Thyroid gland (tissue), 4 donors: ENCODE results near the gene CENPX. TPM values are rescaled to one million over a fixed set of nuclear protein-coding genes. Genes with fewer than 3 reads are reported as not detected.

Source experiments
- DNase-seq, 2 donors: peaks; one replicate each; pipeline ENCODE4 v3.0.0-alpha.2; 2019
- H3K27ac ChIP-seq, 3 donors: fragments of 200-600 bp; sonication (generic); 1 replicate in 2 of 3; 2 replicates in 1 of 3; pipeline ENCODE4 v1.5.1; 2016 to 2019; ENCODE audit warnings: mild to moderate bottlenecking in 1 of 3, moderate library complexity in 1 of 3
- H3K27me3 ChIP-seq: fragments of 200-600 bp; sonication (generic); one replicate; pipeline ENCODE4 v1.5.1; 2019
- H3K36me3 ChIP-seq, 2 donors: fragments of 200-600 bp; sonication (generic); one replicate each; pipeline ENCODE4 v1.5.1; 2016 to 2019
- H3K4me1 ChIP-seq, 2 donors: fragments of 200-600 bp; sonication (generic); one replicate each; pipeline ENCODE4 v1.5.1; 2017 to 2019
- H3K4me3 ChIP-seq, 3 donors: fragments of 200-600 bp; sonication (generic); replicated peaks in 1 of 3; 1 replicate in 2 of 3; 2 replicates in 1 of 3; pipeline ENCODE4 v1.5.1; 2016; ENCODE audit warnings: mild to moderate bottlenecking in 1 of 3
- H3K9me3 ChIP-seq: fragments of 200-600 bp; sonication (generic); one replicate; pipeline ENCODE4 v1.5.1; 2017
- CTCF ChIP-seq, 6 experiments: fragments of 200-600 bp in 3 of 6; fragments of 450-650 bp in 3 of 6; sonication (generic) in 3 of 6; IDR thresholded peaks; one replicate each; pipeline ENCODE4 v1.5.1; 2016 to 2019; ENCODE audit warnings: antibody characterized with exemption in 6 of 6, mild to moderate bottlenecking in 2 of 6, inconsistent platforms in 1 of 6, moderate library complexity in 1 of 6
- POLR2A ChIP-seq, 2 donors: fragments of 450-650 bp; IDR thresholded peaks; one replicate each; pipeline ENCODE4 v1.6.1; 2017; ENCODE audit warnings: antibody characterized with exemption in 2 of 2, mild to moderate bottlenecking in 2 of 2, moderate library complexity in 1 of 2
- WGBS, 2 donors: methylation state at CpG; one replicate each; pipeline ENCODE4 v1.1.5; 2017; 5-methylcytosine and 5-hydroxymethylcytosine counted together
- intact Hi-C: fragments of 100-400 bp; cut with DNase I; formaldehyde crosslinking; loops from one replicate; pipeline ENCODE4 v1.15.1; 2023
- total RNA-seq, 4 donors: library from RNA; depleted of rRNA; stranded (reverse); fragments of >200 nt; gene quantifications; one replicate each; pipeline ENCODE4 v1.2.3, GENCODE V29; 2016

Gene CENPX
- total RNA-seq, 4 donors from 2014 or later: 40.7 to 95.9 (median 78.0) TPM

GRCh38 chr17:82055023-82055964, 32.6 kb upstream of the CENPX start:
- TF ChIP-seq POLR2A (IDR thresholded peaks at IDR 0.05) (no peak), CTCF (IDR thresholded peaks at IDR 0.05) (no peak)
- Histone ChIP-seq H3K4me1 (peaks cover 17% of the 10 kb centered on the region in 2 donors), H3K27me3 (no peaks in the 10 kb centered on the region), H3K4me3 (no peak overlapping the region), H3K36me3 (peaks cover 45 to 47% of the 10 kb centered on the region in 2 donors), H3K27ac (no peak overlapping the region), H3K9me3 (no peaks in the 10 kb centered on the region)
- no peak for DNase-seq
- WGBS, 2 donors: 83 to 86% methylated on average over 13 to 15 of the region's 26 CpGs
- intact Hi-C loops: no loop called here

- H3K36me3 ChIP-seq: peaks cover 42 to 44% of the 10 kb centered on the region in 2 donors
- WGBS, 2 donors: 93 to 95% methylated on average over 15 to 23 of the region's 38 CpGs
Observed at GRCh38 chr17:82054351-82055022, 31.8 kb upstream of the CENPX start.

GRCh38 chr17:82053556-82054263, 31.0 kb upstream of the CENPX start:
- peaks cover 18 to 19% of the 10 kb centered on the region in 2 donors for H3K4me1 ChIP-seq
- H3K27ac ChIP-seq: no peak overlapping the region
- intact Hi-C loops: no loop called here
- H3K27me3 ChIP-seq: no peaks in the 10 kb centered on the region
- peaks cover 41 to 46% of the 10 kb centered on the region in 2 donors for H3K36me3 ChIP-seq
- TF ChIP-seq CTCF (IDR thresholded peaks at IDR 0.05): no peak
- TF ChIP-seq POLR2A (IDR thresholded peaks at IDR 0.05): no peak
- H3K4me3 ChIP-seq: no peak overlapping the region
- no peak for DNase-seq
- H3K9me3 ChIP-seq: no peaks in the 10 kb centered on the region
- 97 to 98% methylated on average over 19 to 27 of the region's 28 CpGs for WGBS, 2 donors

More at GRCh38 chr17:82054351-82055022, 31.8 kb upstream of the CENPX start:
- TF ChIP-seq POLR2A (IDR thresholded peaks at IDR 0.05) (no peak), CTCF (IDR thresholded peaks at IDR 0.05) (no peak)
- H3K27ac ChIP-seq: no peak overlapping the region
- H3K27me3 ChIP-seq: no peaks in the 10 kb centered on the region
- intact Hi-C loops: no loop called here
- no peak for DNase-seq
- no peaks in the 10 kb centered on the region for H3K9me3 ChIP-seq
- peaks cover 18 to 19% of the 10 kb centered on the region in 2 donors for H3K4me1 ChIP-seq
- H3K4me3 ChIP-seq: no peak overlapping the region

- intact Hi-C loops: no loop called here
- peaks cover 18 to 19% of the 10 kb centered on the region in 2 donors for H3K4me1 ChIP-seq
Observed at GRCh38 chr17:82053130-82053529, 30.5 kb upstream of the CENPX start.

More at GRCh38 chr17:82053130-82053529, 30.5 kb upstream of the CENPX start:
- Histone ChIP-seq H3K4me3 (no peak overlapping the region), H3K9me3 (no peaks in the 10 kb centered on the region), H3K27ac (no peak overlapping the region), H3K36me3 (peaks cover 38 to 44% of the 10 kb centered on the region in 2 donors), H3K27me3 (no peaks in the 10 kb centered on the region)
- 90 to 91% methylated on average over 12 to 18 of the region's 19 CpGs for WGBS, 2 donors
- TF ChIP-seq CTCF (IDR thresholded peaks at IDR 0.05) (no peak), POLR2A (IDR thresholded peaks at IDR 0.05) (no peak)
- DNase-seq: no peak
